GM21381 (cell line): ENCODE results near the gene CASK.
A peak's percentile ranks its signal among the peaks of the same experiment; 100 is the strongest.

Experiments
- ATAC-seq: cut with Tn5 transposase; IDR thresholded peaks from one replicate; pipeline ENCODE4 v1.9.1; 2021; ENCODE audit warnings: mild to moderate bottlenecking, moderate library complexity; ENCODE audit not compliant: unreplicated experiment

The CASK gene

DNA sequence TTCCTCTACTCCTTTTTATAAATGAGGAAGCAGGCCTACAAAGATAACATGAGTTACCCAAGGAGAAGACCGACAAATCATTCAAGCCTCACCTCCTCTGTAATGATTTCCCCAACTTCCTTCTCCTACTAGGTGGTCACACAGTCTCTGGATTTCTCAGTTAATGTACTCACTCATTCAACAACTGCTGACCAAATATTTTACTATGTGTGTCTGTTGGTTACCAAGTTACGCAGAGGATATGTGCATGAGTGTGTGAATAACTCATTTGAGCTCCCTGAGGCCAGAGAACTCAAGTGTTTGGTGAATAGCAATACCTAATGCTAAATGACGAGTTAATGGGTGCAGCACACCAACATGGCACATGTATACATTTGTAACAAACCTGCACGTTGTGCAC is 10.4 kb downstream of the CASK start:
- ATAC-seq: no peak

DNA sequence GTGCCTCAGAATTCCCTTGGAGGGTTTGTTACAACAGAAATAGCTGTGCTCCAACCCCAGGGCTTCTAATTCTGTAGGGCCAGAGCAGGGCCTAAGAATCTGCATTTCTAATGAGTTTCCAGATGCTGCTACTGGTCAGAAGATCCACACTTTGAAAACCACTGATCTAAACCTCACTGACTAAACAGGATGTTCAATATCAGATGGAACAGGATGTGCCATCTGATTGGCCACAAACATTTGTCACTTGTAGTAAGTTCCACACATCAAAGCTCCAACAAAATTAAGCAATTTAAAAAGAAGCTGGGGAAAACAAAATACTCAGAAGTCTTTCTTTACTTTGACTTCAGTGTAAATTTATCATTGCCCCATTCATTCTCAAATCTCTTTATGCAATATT is 14.3 kb downstream of the CASK start:
- ATAC-seq: no peak

DNA sequence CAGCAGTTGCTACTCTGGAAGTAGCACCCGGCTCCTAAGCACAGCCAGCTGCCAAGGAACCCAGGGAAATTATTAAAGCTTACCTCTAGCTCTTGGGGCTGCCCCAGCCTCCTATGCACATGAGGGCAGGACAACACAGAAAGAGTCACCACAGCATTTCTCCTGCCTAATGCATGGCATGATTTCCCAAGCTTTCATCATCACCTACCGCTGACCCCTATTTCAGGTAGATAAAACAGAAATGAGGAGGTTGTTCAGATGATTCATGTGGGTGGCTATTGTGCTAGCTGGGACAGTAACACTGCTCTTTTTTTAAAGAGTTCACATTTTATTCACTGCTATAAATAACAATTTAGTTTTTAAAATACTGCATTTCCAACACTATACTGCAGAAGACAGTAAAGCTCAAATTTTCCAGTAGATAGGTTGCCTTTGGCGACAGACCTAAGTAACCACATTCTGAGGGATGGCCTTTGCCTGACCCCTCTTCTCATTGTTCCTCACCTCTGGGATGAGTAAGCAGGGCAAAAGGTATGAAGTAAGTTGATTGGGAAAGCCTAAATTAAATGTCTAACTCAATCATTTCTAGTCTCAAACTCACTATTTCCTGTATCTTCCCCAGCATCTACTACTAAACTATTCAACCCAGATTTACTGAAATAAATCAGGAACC is 16.7 kb downstream of the CASK start:
- ATAC-seq: no peak

DNA sequence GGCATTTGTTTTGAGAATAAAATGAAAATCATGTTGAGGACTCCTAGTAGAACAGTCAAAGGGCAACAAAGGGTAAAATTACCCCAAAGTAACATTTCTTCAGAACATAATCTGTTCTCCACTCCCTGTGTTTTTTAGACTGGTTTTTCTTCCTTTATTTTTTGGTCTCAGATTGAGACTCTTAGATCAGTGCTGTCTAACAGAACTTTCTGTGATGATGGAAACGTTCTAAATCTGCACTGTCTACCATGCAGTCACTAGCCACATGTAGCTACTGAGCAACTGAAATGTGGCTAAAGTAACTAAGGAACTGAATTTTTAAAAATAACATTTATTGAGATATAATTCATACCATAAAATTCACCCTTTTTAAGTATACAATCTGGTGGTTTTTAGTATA is 19.8 kb downstream of the CASK start:
- ATAC-seq: no peak

DNA sequence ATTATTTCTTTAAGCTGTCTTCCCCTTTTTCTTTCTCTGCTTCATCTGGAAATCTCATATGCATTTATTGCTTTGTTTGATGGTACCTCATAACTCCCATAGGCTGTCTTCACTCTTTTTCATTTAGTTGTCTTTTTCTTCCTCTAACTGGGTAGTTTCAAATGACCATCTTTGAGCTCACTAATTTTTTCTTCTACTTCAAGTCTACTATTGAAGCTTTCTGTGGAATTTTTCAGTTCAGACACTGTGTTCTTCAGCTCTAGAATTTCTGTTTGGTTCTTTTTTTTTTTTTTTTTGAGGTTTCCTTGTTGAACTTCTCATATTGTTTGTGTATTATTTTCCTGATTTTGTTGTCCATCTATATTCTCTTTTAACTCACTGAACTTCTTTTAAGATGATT is 23.0 kb downstream of the CASK start:
- no peak for ATAC-seq

DNA sequence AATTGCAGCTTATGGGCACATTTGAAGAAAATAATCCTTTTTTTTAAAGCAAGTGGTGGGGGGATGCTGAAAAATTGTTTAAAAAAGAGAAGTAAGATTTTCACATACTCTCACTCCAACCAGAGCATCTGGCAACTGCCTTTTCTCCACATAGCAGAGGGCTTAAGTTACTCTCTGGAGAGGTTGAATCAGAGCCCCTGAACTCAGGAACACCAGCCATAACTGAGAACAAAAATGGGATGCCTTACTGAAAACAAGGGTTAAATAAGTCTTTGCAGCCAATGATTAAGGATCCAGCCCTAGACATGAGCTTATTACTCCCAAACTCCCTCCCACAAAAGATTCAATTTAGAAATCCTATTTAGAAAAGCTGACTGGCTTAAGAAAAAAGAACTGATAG is 27.5 kb downstream of the CASK start:
- ATAC-seq: no peak

DNA sequence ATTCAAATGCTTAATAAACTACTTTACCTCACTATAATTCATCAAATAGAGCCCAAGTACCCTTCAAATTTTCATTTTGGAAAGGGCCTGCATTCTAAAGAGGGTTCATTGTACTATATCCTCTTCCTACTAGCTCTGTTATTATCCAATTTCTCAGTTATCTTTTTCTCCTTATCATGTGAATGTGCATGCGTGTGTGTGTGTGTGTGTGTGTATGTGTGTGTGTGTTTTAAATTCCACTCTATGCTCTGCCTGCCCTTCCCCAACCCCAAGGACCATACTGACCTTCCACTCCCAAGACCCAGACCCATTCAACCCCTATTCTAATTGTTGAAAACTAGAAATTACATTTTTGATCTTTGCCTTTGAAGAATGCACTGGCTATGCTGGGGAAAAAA is 33.3 kb downstream of the CASK start:
- ATAC-seq: no peak

DNA sequence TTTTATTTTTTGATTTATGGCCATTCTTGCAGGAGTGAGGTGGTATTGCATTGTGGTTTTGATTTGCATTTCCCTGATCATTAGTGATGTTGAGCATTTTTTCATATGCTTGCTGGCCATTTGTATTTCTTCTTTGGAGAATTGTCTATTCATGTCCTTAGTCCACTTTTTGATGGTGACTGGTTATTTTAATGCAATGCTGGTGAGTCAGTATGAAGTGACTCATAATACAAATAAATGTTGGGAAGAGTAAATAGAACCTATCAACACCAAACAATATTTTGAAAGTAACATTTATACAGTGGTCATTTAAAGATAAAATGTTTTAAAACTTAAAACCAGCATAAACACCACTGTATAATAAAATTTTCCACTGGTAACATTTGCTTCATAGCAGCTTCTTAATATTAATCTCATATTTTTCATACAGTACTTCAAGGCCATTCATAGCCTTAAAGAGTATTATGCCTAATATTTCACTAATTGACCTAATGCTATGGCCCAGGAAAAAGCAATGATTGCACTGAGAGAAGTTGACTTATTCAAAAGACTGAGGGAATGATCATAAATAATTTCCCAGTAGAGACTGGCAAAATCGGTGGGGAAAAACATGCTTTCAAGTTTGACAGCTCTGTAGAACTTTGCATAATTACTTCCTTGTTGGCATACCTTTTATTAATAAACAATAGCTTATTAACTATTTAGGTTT is 33.9 kb downstream of the CASK start:
- ATAC-seq: no peak

DNA sequence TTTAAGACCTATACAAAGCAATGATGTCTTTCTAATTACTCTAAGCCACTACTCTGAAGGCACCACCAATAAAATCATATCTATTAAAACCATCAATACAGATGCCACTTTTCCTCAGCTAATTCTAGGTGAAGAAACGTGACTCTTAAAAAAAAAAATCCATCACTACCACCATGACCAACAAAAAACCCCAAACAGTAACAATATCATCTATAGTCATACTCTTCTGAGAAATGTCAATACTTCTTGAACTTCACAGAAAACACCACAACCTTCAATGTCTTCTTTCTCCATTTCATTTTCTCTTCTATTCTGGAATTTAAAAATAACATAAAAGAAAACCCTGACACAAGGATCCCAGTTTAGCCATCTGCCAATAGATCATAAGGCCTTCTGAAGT is 35.7 kb downstream of the CASK start:
- ATAC-seq: no peak

DNA sequence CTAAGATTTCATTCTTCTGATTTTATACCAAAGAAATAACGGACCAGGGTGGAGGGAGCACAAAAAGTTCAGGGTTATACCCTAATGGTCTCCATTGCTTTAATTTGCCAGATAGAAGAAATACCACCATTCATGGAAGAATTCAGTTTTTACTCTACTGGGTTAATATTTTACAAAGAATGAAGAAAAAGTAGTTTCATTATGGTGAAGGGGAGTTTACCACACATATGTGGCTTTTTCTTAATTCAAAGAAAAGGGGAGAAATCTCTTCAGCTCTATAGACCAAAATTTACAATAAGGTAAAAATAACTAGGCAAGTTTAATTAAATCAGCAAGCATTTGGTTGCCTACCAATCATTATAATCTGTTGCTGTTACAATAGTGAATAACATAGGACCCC is 37.6 kb downstream of the CASK start:
- ATAC-seq: no peak

DNA sequence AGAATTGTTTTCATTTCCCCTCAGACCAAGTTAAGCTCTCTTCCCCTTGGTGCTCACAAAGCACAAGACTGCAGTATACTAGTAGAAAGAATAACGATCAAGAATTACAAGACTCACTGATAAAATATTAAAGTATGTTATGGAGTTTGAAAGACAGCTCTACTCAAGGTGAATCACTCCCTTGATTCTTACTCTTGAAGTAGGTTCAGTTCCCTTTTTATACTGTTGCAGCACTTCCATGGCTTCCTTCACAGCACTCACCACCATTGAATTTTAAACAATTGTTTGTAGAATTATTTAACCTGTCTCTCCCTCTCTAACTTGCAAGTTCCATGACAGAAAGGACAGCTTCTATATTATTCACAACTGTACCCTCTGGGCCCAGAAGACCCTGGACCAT is 42.2 kb downstream of the CASK start:
- ATAC-seq: no peak

DNA sequence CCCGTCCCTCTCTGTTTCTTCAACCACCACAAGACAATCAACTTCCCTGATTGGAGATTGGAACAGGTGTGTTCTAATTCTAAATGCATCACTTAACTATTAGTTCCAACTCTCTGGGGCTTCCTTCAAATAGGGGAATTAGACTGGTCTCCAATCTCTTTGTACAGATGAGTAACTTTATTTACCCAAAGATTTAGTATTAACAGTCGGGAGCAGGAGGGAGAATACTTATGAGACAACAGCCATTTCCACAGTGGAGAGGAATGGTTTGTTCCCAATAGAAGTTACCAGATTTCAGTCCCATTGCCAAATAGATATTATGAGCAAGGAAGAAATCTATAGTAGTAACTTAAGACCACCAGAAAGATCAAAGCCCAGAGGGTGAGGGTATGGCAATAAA is 46.2 kb downstream of the CASK start:
- no peak for ATAC-seq

DNA sequence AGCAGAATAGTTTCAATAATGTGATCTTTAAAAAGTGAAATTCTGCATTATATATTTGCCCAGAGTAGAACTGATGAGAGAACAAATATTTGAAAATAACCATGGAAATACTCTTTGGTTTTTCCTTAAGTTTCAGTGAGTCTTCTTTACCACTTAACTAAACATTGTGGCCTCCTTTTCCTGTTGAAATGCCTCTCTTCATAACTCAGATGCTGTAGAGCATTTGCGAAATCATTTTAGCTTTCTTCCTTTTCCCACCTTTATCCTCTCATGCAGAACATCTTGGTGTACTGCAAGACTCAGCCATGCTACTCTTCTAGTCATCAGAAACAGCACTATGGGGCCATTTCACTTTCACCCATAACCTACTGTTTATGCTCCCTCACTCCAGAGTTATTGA is 48.2 kb downstream of the CASK start:
- ATAC-seq: no peak

DNA sequence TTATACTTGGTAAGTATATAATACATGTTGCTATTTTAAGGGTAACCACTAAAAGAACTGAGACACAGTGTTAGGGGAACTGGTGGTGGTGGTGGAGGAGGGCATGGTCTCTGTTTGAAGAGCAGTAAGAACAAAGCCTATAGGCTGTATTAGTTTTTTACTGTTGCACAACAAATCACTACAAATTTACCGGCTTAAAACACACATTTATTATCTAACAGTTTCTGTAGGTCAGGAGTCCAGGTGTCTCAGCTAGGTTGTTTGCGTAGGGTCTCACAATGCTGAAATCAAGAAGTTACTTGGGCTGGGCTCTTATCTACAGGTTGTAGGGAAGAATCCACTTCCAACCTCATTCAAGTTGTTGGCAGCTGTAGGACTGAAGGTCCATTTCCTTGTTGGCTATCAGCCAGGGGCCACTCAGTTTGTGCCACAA is 52.6 kb downstream of the CASK start:
- ATAC-seq: peak; percentile 48

DNA sequence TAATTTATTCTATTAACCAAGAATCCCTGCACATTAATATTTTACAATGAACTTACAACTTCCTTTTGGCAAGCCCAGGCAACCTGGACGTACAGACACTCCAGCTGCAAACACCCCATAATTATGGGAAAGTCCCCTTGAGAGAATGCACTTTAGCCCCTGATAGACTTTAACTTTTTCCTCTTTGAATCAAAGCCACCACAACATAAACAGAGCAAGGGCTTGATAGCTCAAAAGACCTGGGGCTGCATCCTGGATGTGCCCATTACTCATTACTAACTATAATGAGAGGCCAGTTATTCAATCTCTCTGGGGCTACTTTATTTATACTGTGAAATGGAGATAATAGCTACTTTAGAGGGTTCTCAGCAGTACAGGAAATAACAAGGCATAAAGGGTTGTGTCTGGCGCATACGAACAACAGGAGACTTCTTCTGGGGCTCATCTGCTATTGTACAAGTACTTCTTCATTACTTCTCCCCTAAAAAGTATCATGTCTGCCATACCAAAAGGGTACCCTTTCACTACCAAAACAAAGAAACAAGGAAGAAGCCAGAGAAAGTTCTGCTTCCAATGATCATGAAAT is 54.9 kb downstream of the CASK start:
- ATAC-seq: no peak

DNA sequence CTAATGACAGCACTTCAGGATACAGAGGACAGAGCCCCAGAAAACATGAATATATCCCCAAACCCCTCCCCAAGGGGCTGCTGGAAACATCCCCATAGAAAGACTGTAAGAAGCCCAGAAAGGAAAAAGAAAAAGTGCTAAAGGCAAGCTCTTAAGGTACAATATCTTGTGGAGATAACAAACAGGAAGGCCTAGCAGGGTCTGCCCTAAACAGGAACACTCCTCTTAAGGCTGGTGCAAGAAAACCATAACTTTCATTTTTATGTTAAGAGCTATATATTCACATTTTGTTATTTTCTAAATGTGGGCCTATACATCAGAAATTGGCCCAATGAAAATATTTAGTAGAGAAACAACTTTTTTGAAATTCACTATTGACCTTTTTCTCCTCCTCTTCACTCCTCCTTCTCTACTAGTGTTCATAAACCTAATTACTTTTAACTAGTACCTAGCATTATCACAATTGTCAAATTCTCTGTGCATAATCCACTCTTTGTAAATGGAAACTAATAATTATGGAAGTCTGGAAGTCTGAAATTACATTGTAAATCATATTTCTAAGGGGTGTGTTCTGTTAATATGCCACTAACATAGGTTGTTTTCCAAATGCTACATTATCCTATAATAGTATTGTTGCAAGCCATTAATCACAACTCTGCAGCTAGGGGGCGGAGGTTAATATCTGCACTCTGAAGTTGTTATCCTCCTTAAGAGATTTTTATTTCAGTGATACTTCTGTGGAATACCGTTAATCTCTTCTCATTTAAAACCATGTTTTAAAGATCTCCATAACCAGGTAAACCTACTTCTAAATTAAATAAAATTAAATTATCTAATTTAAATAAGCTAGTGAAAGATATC is 59.8 kb downstream of the CASK start:
- ATAC-seq: no peak

DNA sequence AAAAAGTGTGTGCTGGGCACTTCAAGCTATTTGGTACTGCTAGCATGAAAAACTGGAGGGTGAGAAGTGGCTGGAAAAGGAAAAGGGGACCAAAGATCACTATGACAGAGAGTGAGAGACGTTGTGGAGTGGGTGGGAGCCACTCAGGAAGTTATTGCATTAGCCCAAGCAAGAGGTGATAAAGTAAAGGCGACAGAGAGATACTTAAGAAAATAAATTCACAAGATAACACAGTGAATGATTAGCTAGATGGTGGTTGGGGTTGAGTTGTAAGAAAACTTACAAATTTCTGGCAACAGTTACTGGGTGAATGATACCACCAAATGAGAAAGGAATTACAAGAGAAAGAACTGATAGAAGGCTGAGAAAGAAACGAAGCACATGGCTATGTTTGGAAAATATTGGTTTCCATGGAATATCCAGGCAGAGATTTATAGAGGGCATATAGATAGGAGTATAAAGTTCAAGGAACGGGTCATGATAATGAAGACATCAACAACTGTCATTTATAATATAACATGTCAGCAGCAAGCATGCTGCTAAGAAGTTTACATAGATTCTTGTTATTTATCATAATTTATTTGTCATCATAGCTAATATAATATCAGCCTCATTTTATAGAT is 60.7 kb downstream of the CASK start:
- ATAC-seq: no peak

DNA sequence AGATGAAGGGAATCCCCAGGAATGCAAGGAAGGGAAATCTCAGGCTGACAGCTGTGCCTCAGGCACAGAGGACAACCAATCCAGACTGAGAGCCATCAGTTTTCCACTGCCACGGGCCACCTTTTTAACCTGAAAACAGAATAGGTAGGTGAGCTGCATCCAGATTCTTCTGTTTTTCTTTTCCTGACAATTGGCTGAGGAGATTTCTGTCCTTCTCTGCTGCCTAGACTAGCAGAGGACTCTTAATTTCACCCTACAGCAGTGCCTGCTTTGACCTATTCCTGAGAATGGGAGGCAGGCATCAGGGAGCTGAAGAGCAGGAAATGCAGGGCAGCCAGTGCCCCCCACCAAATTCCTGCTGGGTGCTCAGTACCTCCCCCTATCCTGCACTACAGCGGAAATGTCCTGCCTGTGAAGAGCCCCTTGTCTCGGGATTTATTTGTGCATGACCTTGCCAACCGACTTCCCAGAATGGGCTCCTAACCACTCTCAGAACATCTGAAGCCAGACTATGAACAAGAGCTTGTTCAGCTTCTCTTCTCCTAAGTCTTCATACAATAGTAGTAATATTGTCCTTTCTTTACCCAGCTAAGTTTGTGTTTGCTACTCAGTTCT is 65.1 kb downstream of the CASK start:
- no peak for ATAC-seq

DNA sequence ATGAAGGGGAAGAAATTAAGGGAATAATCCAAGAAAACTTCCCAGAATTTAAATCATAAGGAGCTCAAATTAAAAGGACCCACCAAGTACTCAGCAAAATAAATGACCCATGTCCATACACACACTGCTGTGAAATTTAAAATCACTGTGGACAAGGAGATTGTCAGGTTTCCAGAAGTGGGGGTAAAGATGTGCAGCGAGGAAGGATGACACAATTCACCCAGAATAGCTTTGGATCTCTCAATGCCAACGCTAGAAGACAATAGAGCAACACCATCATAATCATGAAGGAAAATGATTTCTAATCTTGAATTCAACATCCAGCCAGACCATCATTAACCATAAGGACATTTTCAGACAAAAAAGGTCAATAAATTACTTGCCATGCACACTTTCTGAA is 65.7 kb downstream of the CASK start:
- no peak for ATAC-seq

DNA sequence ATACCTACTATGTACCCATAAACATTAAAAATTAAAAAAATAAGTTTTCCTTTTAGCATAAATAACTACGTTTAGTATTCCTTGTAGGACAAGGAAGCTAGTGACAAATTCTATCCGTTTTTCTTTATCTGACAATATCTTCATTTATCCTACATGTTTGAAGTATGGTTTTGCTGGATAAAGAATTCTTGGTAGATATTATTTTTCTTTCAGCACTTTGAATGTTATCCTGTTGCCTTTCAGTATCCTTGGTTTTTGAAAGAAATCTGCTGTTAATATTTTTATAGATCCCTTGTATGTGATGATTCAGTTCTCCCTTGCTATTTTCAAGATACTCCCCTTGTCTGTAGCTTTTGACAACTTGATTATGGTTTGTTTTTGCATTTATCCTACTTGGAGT is 76.6 kb downstream of the CASK start:
- no peak for ATAC-seq
